Measurements from ENCODE around the gene FMN1.

Gene FMN1

DNA sequence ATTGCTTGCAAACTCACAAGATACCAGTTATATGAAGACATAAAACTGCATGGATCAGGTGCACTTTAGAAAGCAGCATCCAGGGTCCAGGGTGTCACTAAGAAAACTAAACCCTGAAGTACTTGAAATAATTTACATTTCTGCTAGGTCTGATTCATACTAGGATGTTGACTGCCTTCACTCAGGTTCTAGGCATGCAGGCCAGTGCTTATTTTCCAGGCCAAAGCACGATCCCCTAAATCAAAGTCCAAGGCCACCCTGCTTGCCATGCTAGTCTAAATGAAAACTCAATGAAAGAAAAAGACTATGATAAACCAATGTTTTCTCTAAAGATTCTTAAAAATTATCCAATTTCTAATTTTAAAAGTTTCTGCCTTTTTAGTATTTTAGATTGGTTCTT is 427.3 kb downstream of the FMN1 start:
- Histone ChIP-seq H3K27ac (ENCODE audit: low read depth, low read length) (no peak overlapping the region), H3K36me3 (ENCODE audit: control insufficient read depth, insufficient read depth, low read length) (no peaks in the 10 kb centered on the region), H3K9ac (ENCODE audit: low read depth, low read length) (no peak overlapping the region), H3K4me1 (ENCODE audit: control insufficient read depth, insufficient read depth, low read length) (no peaks in the 10 kb centered on the region), H3K9me3 (ENCODE audit: control insufficient read depth, insufficient read depth, low read length) (no peaks in the 10 kb centered on the region), H3K27me3 (ENCODE audit: control insufficient read depth, insufficient read depth, low read length) (no peaks in the 10 kb centered on the region), H3K4me3 (ENCODE audit: low read depth, low read length) (no peak overlapping the region)

- no peaks in the 10 kb centered on the region for H3K9me3 ChIP-seq (ENCODE audit: control insufficient read depth, insufficient read depth, low read length)
- H3K27me3 ChIP-seq (ENCODE audit: control insufficient read depth, insufficient read depth, low read length) = no peaks in the 10 kb centered on the region
- H3K9ac ChIP-seq (ENCODE audit: low read depth, low read length) = no peak overlapping the region
- no peak overlapping the region for H3K4me3 ChIP-seq (ENCODE audit: low read depth, low read length)
- no peaks in the 10 kb centered on the region for H3K4me1 ChIP-seq (ENCODE audit: control insufficient read depth, insufficient read depth, low read length)
- no peaks in the 10 kb centered on the region for H3K36me3 ChIP-seq (ENCODE audit: control insufficient read depth, insufficient read depth, low read length)
- H3K27ac ChIP-seq (ENCODE audit: low read depth, low read length) = no peak overlapping the region
These were observed 428.4 kb downstream of the FMN1 start for GRCh38 chr15:32766101-32766500.

GRCh38 chr15:32765236-32765635 is 429.3 kb downstream of the FMN1 start:
- Histone ChIP-seq H3K27me3 (ENCODE audit: control insufficient read depth, insufficient read depth, low read length) (no peaks in the 10 kb centered on the region), H3K36me3 (ENCODE audit: control insufficient read depth, insufficient read depth, low read length) (no peaks in the 10 kb centered on the region), H3K4me1 (ENCODE audit: control insufficient read depth, insufficient read depth, low read length) (no peaks in the 10 kb centered on the region), H3K4me3 (ENCODE audit: low read depth, low read length) (no peak overlapping the region), H3K9me3 (ENCODE audit: control insufficient read depth, insufficient read depth, low read length) (no peaks in the 10 kb centered on the region), H3K9ac (ENCODE audit: low read depth, low read length) (no peak overlapping the region), H3K27ac (ENCODE audit: low read depth, low read length) (no peak overlapping the region)

GRCh38 chr15:32763295-32763694 is 431.2 kb downstream of the FMN1 start:
- no peak overlapping the region for H3K4me3 ChIP-seq (ENCODE audit: low read depth, low read length)
- H3K9ac ChIP-seq (ENCODE audit: low read depth, low read length) = no peak overlapping the region
- no peak overlapping the region for H3K27ac ChIP-seq (ENCODE audit: low read depth, low read length)
- H3K27me3 ChIP-seq (ENCODE audit: control insufficient read depth, insufficient read depth, low read length) = no peaks in the 10 kb centered on the region
- no peaks in the 10 kb centered on the region for H3K4me1 ChIP-seq (ENCODE audit: control insufficient read depth, insufficient read depth, low read length)
- H3K36me3 ChIP-seq (ENCODE audit: control insufficient read depth, insufficient read depth, low read length) = no peaks in the 10 kb centered on the region
- H3K9me3 ChIP-seq (ENCODE audit: control insufficient read depth, insufficient read depth, low read length) = no peaks in the 10 kb centered on the region

- Histone ChIP-seq H3K27me3 (ENCODE audit: control insufficient read depth, insufficient read depth, low read length) (no peaks in the 10 kb centered on the region), H3K4me1 (ENCODE audit: control insufficient read depth, insufficient read depth, low read length) (no peaks in the 10 kb centered on the region), H3K9ac (ENCODE audit: low read depth, low read length) (no peak overlapping the region), H3K36me3 (ENCODE audit: control insufficient read depth, insufficient read depth, low read length) (no peaks in the 10 kb centered on the region), H3K27ac (ENCODE audit: low read depth, low read length) (no peak overlapping the region), H3K9me3 (ENCODE audit: control insufficient read depth, insufficient read depth, low read length) (no peaks in the 10 kb centered on the region), H3K4me3 (ENCODE audit: low read depth, low read length) (no peak overlapping the region)
These were observed 437.1 kb downstream of the FMN1 start for GRCh38 chr15:32757426-32757825.

- Histone ChIP-seq H3K9me3 (ENCODE audit: control insufficient read depth, insufficient read depth, low read length) (no peaks in the 10 kb centered on the region), H3K27ac (ENCODE audit: low read depth, low read length) (no peak overlapping the region), H3K4me3 (ENCODE audit: low read depth, low read length) (no peak overlapping the region)
These were observed 443.5 kb downstream of the FMN1 start for GRCh38 chr15:32750979-32751378.

GRCh38 chr15:32747921-32748342 is 446.6 kb downstream of the FMN1 start:
- no peak overlapping the region for H3K9ac ChIP-seq (ENCODE audit: low read depth, low read length)
- no peaks in the 10 kb centered on the region for H3K27me3 ChIP-seq (ENCODE audit: control insufficient read depth, insufficient read depth, low read length)
- H3K9me3 ChIP-seq (ENCODE audit: control insufficient read depth, insufficient read depth, low read length) = no peaks in the 10 kb centered on the region
- H3K27ac ChIP-seq (ENCODE audit: low read depth, low read length) = no peak overlapping the region
- H3K4me3 ChIP-seq (ENCODE audit: low read depth, low read length) = no peak overlapping the region
- H3K36me3 ChIP-seq (ENCODE audit: control insufficient read depth, insufficient read depth, low read length) = no peaks in the 10 kb centered on the region
- peaks cover 9% of the 10 kb centered on the region; the same call in 1 of the 2 replicates for H3K4me1 ChIP-seq (ENCODE audit: control insufficient read depth, insufficient read depth, low read length)

More at GRCh38 chr15:32750979-32751378, 443.5 kb downstream of the FMN1 start:
- H3K27me3 ChIP-seq (ENCODE audit: control insufficient read depth, insufficient read depth, low read length) = no peaks in the 10 kb centered on the region
- H3K4me1 ChIP-seq (ENCODE audit: control insufficient read depth, insufficient read depth, low read length) = peaks cover 8% of the 10 kb centered on the region; the same call in 1 of the 2 replicates
- no peak overlapping the region for H3K9ac ChIP-seq (ENCODE audit: low read depth, low read length)
- H3K36me3 ChIP-seq (ENCODE audit: control insufficient read depth, insufficient read depth, low read length) = no peaks in the 10 kb centered on the region

DNA sequence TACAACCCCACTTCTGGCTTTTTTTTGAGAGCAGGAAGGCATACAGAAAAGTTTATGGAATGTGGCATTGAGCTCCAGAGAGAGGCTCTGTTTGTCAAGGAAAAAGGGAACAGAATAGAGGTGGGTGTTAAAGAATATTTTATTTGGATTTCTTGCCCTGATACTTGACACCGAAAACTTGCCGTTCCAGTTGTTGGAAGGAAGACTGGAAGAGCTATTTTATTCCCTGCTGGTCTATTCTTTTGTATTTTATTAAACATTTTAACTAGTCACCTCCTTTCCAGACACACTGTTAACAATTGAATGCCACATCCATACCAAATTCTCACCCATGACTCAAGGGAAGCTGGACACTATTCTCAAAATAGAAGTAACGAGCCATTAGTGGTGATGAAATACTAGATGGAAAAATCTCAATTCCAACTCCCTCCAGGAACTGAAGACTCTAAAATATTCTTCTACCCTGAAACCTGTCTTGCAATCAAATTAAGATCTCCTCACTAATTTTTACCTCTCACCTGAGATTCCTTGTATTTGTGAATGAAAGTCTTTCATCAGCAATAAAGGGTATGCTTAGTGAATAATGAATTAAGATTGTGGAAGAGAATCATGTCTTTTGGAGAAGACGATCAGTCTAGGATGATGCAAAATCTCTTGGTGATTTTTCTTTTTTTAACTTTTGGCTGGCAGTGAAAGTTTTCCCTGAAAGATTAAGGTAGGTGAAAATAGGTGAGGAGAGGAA is 448.2 kb downstream of the FMN1 start:
- Histone ChIP-seq H3K36me3 (ENCODE audit: control insufficient read depth, insufficient read depth, low read length) (no peaks in the 10 kb centered on the region), H3K4me1 (ENCODE audit: control insufficient read depth, insufficient read depth, low read length) (peaks cover 9% of the 10 kb centered on the region; the same call in 1 of the 2 replicates)

GRCh38 chr15:32743411-32744140 is 450.9 kb downstream of the FMN1 start:
- no peak overlapping the region for H3K4me3 ChIP-seq (ENCODE audit: low read depth, low read length)
- H3K27ac ChIP-seq (ENCODE audit: low read depth, low read length) = no peak overlapping the region
- no peak overlapping the region for H3K9ac ChIP-seq (ENCODE audit: low read depth, low read length)
- H3K9me3 ChIP-seq (ENCODE audit: control insufficient read depth, insufficient read depth, low read length) = no peaks in the 10 kb centered on the region
- H3K4me1 ChIP-seq (ENCODE audit: control insufficient read depth, insufficient read depth, low read length) = peaks cover 9% of the 10 kb centered on the region; the same call in 1 of the 2 replicates
- no peaks in the 10 kb centered on the region for H3K27me3 ChIP-seq (ENCODE audit: control insufficient read depth, insufficient read depth, low read length)
- no peaks in the 10 kb centered on the region for H3K36me3 ChIP-seq (ENCODE audit: control insufficient read depth, insufficient read depth, low read length)

More for the DNA sequence above, 448.2 kb downstream of the FMN1 start:
- no peak overlapping the region for H3K27ac ChIP-seq (ENCODE audit: low read depth, low read length)
- no peaks in the 10 kb centered on the region for H3K9me3 ChIP-seq (ENCODE audit: control insufficient read depth, insufficient read depth, low read length)
- no peak overlapping the region for H3K4me3 ChIP-seq (ENCODE audit: low read depth, low read length)
- H3K9ac ChIP-seq (ENCODE audit: low read depth, low read length) = no peak overlapping the region
- H3K27me3 ChIP-seq (ENCODE audit: control insufficient read depth, insufficient read depth, low read length) = no peaks in the 10 kb centered on the region

DNA sequence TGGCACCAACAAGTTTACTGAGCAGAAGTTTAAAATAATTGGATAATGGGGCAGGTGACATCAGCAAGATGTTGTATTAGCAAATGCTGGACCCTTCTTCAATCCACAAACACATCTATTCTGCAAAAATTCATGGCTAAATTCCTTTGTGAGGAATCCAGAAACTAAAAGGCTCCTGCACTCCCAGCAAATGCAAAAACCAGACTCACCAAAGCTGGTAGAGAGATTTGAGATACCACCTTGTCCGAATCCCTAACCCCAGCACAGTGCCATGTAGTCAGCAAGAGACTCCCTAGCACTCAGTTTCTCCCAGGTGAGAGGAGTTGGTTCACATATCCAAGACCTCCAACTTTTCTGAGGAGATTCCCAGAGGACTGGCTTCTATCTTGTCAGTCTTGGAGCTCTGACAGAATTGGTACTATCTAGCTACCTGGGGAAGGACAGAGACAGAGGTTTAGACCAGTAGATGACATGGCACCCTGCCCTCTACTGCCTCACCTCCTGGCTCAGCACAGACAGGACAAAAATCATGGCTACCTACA is 454.9 kb downstream of the FMN1 start:
- no peaks in the 10 kb centered on the region for H3K27me3 ChIP-seq (ENCODE audit: control insufficient read depth, insufficient read depth, low read length)
- H3K4me3 ChIP-seq (ENCODE audit: low read depth, low read length) = no peak overlapping the region

GRCh38 chr15:32738666-32739065 is 455.8 kb downstream of the FMN1 start:
- H3K27ac ChIP-seq (ENCODE audit: low read depth, low read length) = no peak overlapping the region
- H3K9ac ChIP-seq (ENCODE audit: low read depth, low read length) = no peak overlapping the region
- H3K4me1 ChIP-seq (ENCODE audit: control insufficient read depth, insufficient read depth, low read length) = no peaks in the 10 kb centered on the region
- no peaks in the 10 kb centered on the region for H3K36me3 ChIP-seq (ENCODE audit: control insufficient read depth, insufficient read depth, low read length)
- no peak overlapping the region for H3K4me3 ChIP-seq (ENCODE audit: low read depth, low read length)
- H3K27me3 ChIP-seq (ENCODE audit: control insufficient read depth, insufficient read depth, low read length) = no peaks in the 10 kb centered on the region
- H3K9me3 ChIP-seq (ENCODE audit: control insufficient read depth, insufficient read depth, low read length) = no peaks in the 10 kb centered on the region

More for the DNA sequence above, 454.9 kb downstream of the FMN1 start:
- Histone ChIP-seq H3K36me3 (ENCODE audit: control insufficient read depth, insufficient read depth, low read length) (no peaks in the 10 kb centered on the region), H3K9ac (ENCODE audit: low read depth, low read length) (no peak overlapping the region), H3K4me1 (ENCODE audit: control insufficient read depth, insufficient read depth, low read length) (no peaks in the 10 kb centered on the region), H3K27ac (ENCODE audit: low read depth, low read length) (no peak overlapping the region), H3K9me3 (ENCODE audit: control insufficient read depth, insufficient read depth, low read length) (no peaks in the 10 kb centered on the region)

Measured in HUES48 (cell line).